Measurements from ENCODE around the gene SLC4A5.
A peak's percentile ranks its signal among the peaks of the same experiment; 100 is the strongest.

The SLC4A5 gene

GRCh38 chr2:74343316-74343715 lies at the start of gene SLC4A5:
Gene SLC4A5 (minus strand): TSS chr2:74343416. CDS start chr2:74315023, 28,393 bp downstream.
- no peak for DNase-seq (ENCODE audit: low read depth in 2 of 2)

GRCh38 chr2:74392449-74392743 lies 49.2 kb upstream of the SLC4A5 start:
- no peak for DNase-seq (ENCODE audit: low read depth in 2 of 2)

GRCh38 chr2:74391580-74392448 lies 48.6 kb upstream of the SLC4A5 start:
- DNase-seq (ENCODE audit: low read depth in 2 of 2), result peak; percentile 92 to 94

GRCh38 chr2:74391209-74391579 lies 48.0 kb upstream of the SLC4A5 start:
- DNase-seq (ENCODE audit: low read depth in 2 of 2), result no peak

GRCh38 chr2:74390606-74391005 lies 47.4 kb upstream of the SLC4A5 start:
- no peak for DNase-seq (ENCODE audit: low read depth in 2 of 2)

GRCh38 chr2:74387346-74387745 lies 44.1 kb upstream of the SLC4A5 start:
- DNase-seq (ENCODE audit: low read depth in 2 of 2), result no peak

GRCh38 chr2:74385396-74385795 lies 42.2 kb upstream of the SLC4A5 start:
- DNase-seq (ENCODE audit: low read depth in 2 of 2), result no peak

- DNase-seq (ENCODE audit: low read depth in 2 of 2), result no peak
Measured at GRCh38 chr2:74384051-74384450, 40.8 kb upstream of the SLC4A5 start.

GRCh38 chr2:74383254-74383653 lies 40.0 kb upstream of the SLC4A5 start:
- no peak for DNase-seq (ENCODE audit: low read depth in 2 of 2)

GRCh38 chr2:74381751-74382150 lies 38.5 kb upstream of the SLC4A5 start:
- no peak for DNase-seq (ENCODE audit: low read depth in 2 of 2)

GRCh38 chr2:74379851-74380789 lies 36.9 kb upstream of the SLC4A5 start, which contains the start of gene DCTN1:
Gene DCTN1 (minus strand): TSS chr2:74380311. CDS start chr2:74380037, 274 bp downstream.
- no peak for DNase-seq (ENCODE audit: low read depth in 2 of 2)

- DNase-seq (ENCODE audit: low read depth in 2 of 2), result no peak
Measured at GRCh38 chr2:74378007-74378406, 34.8 kb upstream of the SLC4A5 start.

- no peak for DNase-seq (ENCODE audit: low read depth in 2 of 2)
Measured at GRCh38 chr2:74375838-74376237, 32.6 kb upstream of the SLC4A5 start.

GRCh38 chr2:74374509-74375205 lies 31.4 kb upstream of the SLC4A5 start:
- no peak for DNase-seq (ENCODE audit: low read depth in 2 of 2)

GRCh38 chr2:74373985-74374384 lies 30.8 kb upstream of the SLC4A5 start:
- DNase-seq (ENCODE audit: low read depth in 2 of 2), result no peak

GRCh38 chr2:74373221-74373676 lies 30.0 kb upstream of the SLC4A5 start:
- no peak for DNase-seq (ENCODE audit: low read depth in 2 of 2)

- DNase-seq (ENCODE audit: low read depth in 2 of 2), result no peak
Measured at GRCh38 chr2:74372674-74373073, 29.5 kb upstream of the SLC4A5 start.

GRCh38 chr2:74371421-74371820 lies 28.2 kb upstream of the SLC4A5 start:
- no peak for DNase-seq (ENCODE audit: low read depth in 2 of 2)

- no peak for DNase-seq (ENCODE audit: low read depth in 2 of 2)
Measured at GRCh38 chr2:74369976-74370375, 26.8 kb upstream of the SLC4A5 start.

- DNase-seq (ENCODE audit: low read depth in 2 of 2), result no peak
Measured at GRCh38 chr2:74368499-74368898, 25.3 kb upstream of the SLC4A5 start.

GRCh38 chr2:74367789-74368188 lies 24.6 kb upstream of the SLC4A5 start:
- DNase-seq (ENCODE audit: low read depth in 2 of 2), result no peak

- DNase-seq (ENCODE audit: low read depth in 2 of 2), result no peak
Measured at GRCh38 chr2:74366036-74366435, 22.8 kb upstream of the SLC4A5 start.
